Measurements from ENCODE around the gene NDUFB8.
A peak's percentile ranks its signal among the peaks of the same experiment; 100 is the strongest.

The NDUFB8 gene

GRCh38 chr10:100520811-100521210 lies 8.9 kb downstream of the NDUFB8 start:
- no peak overlapping the region for H3K27ac ChIP-seq
- no peak for TF ChIP-seq CTCF (IDR thresholded peaks at IDR 0.05)

GRCh38 chr10:100519311-100520051 lies 10.2 kb downstream of the NDUFB8 start, which contains the start of gene SEC31B:
Gene SEC31B, minus strand, starts transcription at chr10:100519861. Its CDS starts 2,909 bp downstream, at chr10:100516952.
- no peak within 1 kb of the TSS for H3K27ac ChIP-seq
- H3K4me3 ChIP-seq (ENCODE audit: low read depth in 1 of 2, low read length in 1 of 2), result peak within 1 kb of the TSS in 1 of 2 experiments; percentile 24
- no peaks in the 10 kb centered on the region for H3K9me3 ChIP-seq
- TF ChIP-seq CTCF (IDR thresholded peaks at IDR 0.05), result no peak
- H3K36me3 ChIP-seq, result peaks cover 23% of the 10 kb centered on the region
- H3K27me3 ChIP-seq, result peaks cover 16% of the 10 kb centered on the region
- peaks cover 17 to 22% of the 10 kb centered on the region in 2 experiments for H3K4me1 ChIP-seq (ENCODE audit: control insufficient read depth in 1 of 2, insufficient read depth in 1 of 2, low read depth in 1 of 2, low read length in 1 of 2)

More at GRCh38 chr10:100520811-100521210, 8.9 kb downstream of the NDUFB8 start:
- Histone ChIP-seq H3K27me3 (peaks cover 16% of the 10 kb centered on the region), H3K4me1 (ENCODE audit: control insufficient read depth in 1 of 2, insufficient read depth in 1 of 2, low read depth in 1 of 2, low read length in 1 of 2) (peaks cover 17% of the 10 kb centered on the region in 2 experiments), H3K4me3 (ENCODE audit: low read depth in 1 of 2, low read length in 1 of 2) (no peak overlapping the region), H3K9me3 (no peaks in the 10 kb centered on the region), H3K36me3 (peaks cover 35% of the 10 kb centered on the region)

- peaks cover 16% of the 10 kb centered on the region for H3K27me3 ChIP-seq
- H3K9me3 ChIP-seq, result no peaks in the 10 kb centered on the region
- peaks cover 16% of the 10 kb centered on the region for H3K36me3 ChIP-seq
- peaks cover 17 to 22% of the 10 kb centered on the region in 2 experiments for H3K4me1 ChIP-seq (ENCODE audit: control insufficient read depth in 1 of 2, insufficient read depth in 1 of 2, low read depth in 1 of 2, low read length in 1 of 2)
- peak overlapping the region in 1 of 2 experiments; percentile 24 for H3K4me3 ChIP-seq (ENCODE audit: low read depth in 1 of 2, low read length in 1 of 2)
- no peak overlapping the region for H3K27ac ChIP-seq
- TF ChIP-seq CTCF (IDR thresholded peaks at IDR 0.05), result peak; percentile 59
Measured at GRCh38 chr10:100518761-100519241, 10.9 kb downstream of the NDUFB8 start.

GRCh38 chr10:100516847-100517246 lies 12.8 kb downstream of the NDUFB8 start:
- H3K4me3 ChIP-seq (ENCODE audit: low read depth in 1 of 2, low read length in 1 of 2), result no peak overlapping the region

GRCh38 chr10:100515612-100516011 lies 14.1 kb downstream of the NDUFB8 start:
- Histone ChIP-seq H3K36me3 (no peaks in the 10 kb centered on the region), H3K9me3 (no peaks in the 10 kb centered on the region), H3K4me3 (ENCODE audit: low read depth in 1 of 2, low read length in 1 of 2) (no peak overlapping the region), H3K4me1 (ENCODE audit: control insufficient read depth in 1 of 2, insufficient read depth in 1 of 2, low read depth in 1 of 2, low read length in 1 of 2) (peaks cover 41 to 47% of the 10 kb centered on the region in 2 experiments), H3K27ac (no peak overlapping the region), H3K27me3 (peaks cover 16% of the 10 kb centered on the region)
- no peak for TF ChIP-seq CTCF (IDR thresholded peaks at IDR 0.05)

More at GRCh38 chr10:100516847-100517246, 12.8 kb downstream of the NDUFB8 start:
- H3K4me1 ChIP-seq (ENCODE audit: control insufficient read depth in 1 of 2, insufficient read depth in 1 of 2, low read depth in 1 of 2, low read length in 1 of 2), result peaks cover 29 to 35% of the 10 kb centered on the region in 2 experiments
- no peak overlapping the region for H3K27ac ChIP-seq
- TF ChIP-seq CTCF (IDR thresholded peaks at IDR 0.05), result no peak
- peaks cover 4% of the 10 kb centered on the region for H3K36me3 ChIP-seq
- H3K9me3 ChIP-seq, result no peaks in the 10 kb centered on the region
- H3K27me3 ChIP-seq, result peaks cover 16% of the 10 kb centered on the region

All from neutrophil (primary cell).